Measurements from ENCODE around the gene FAN1.

- TF ChIP-seq NFRKB (IDR thresholded peaks at IDR 0.05) (no peak), TARDBP (IDR thresholded peaks at IDR 0.05) (no peak), SP1 (IDR thresholded peaks at IDR 0.05) (no peak), FOXK2 (IDR thresholded peaks at IDR 0.05) (no peak), LEF1 (IDR thresholded peaks at IDR 0.05; ENCODE audit: borderline replicate concordance) (no peak), ZNF384 (IDR thresholded peaks at IDR 0.05) (no peak), PKNOX1 (IDR thresholded peaks at IDR 0.05) (no peak), BHLHE40 (IDR thresholded peaks at IDR 0.05; ENCODE audit: borderline replicate concordance) (no peak), FOXA1 (IDR thresholded peaks at IDR 0.05) (no peak), SUZ12 (IDR thresholded peaks at IDR 0.05) (no peak), ELF4 (IDR thresholded peaks at IDR 0.05) (no peak), FOXM1 (IDR thresholded peaks at IDR 0.05; ENCODE audit: borderline replicate concordance) (no peak), CTBP1 (IDR thresholded peaks at IDR 0.05; ENCODE audit: borderline replicate concordance) (no peak), L3MBTL2 (conservative IDR thresholded peaks at IDR 0.05) (no peak)
These were observed 25.5 kb downstream of the FAN1 start for GRCh38 chr15:30929064-30929669.

Data from HEK293T (cell line).